ENCODE measurements around the gene EVX1.

EVX1 gene

DNA sequence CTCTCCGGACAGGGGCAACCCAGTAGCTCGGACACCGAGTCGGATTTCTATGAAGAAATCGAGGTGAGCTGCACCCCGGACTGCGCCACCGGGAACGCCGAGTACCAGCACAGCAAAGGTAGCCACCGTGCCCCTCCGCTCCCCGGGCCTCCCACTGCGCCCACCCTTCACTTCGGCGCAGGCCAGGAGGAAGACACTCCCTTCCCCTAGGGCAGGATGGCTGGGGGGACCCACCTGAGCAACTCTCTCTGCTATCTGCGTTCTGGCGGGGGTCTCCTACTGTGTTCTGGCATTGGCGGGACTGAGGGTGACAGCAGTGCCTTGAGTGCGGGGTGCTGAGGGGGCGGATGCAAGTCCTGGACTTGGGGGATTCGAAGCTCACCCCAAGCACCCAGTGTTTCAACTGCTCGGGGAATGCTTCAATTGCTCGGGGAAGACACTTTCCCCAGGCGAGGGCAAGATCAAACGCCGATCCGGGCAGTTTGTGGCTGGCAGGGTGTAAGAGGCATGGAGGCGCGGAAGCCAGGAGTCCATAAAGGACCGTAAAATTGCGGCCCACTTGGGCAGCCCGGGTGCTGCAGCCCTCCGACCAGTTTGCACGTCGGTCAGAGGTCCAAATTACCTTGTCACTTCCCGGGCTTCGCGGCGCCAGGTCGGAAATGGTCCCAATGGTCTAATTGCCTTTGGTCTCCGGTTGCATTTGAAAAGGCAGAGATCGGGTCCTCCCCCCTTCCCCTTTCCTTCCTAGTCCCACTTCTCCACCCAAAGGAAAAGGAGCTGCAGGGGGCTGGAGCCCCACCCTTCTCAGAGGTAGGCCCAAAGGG, 950 bp downstream of the EVX1 start:
- DNase-seq (ENCODE audit: low read depth in 1 of 2, low spot score in 1 of 2): no peak
- no peak for TF ChIP-seq JUND (IDR thresholded peaks at IDR 0.05; ENCODE audit: low read depth)
- in situ Hi-C loops (cut with HindIII; ENCODE audit: low pct_unique_long_range_greater_than_20kb, low sequenced_read_pairs): no loop called here

DNA sequence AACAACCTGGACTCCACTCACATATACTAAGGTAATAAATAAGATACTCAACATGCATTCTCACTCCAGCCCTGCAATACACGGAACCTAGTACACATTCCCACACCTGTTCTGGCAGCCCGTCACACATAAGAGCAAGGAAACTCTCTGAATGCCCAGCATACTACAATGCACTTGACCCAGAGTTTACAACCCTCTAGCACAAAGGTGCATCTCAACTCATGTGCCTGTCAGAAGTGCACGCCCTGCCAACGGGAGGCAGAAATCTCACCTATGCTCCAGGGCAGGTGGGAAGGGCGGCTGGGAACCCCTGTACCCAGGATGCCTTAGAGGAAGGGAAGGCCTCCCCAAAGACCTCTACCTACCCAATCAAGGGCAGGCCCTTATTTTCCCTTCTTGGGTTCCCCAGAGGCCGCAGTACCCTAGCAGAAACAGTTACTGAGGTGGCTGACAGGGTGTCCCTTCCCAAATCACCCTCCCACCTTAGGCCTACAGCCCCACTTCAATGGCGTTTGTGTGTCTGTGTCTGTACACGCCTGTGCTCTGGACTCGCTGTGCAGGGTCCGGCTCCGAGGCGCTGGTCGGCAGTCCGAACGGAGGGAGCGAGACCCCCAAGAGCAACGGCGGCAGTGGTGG, 2.0 kb downstream of the EVX1 start:
- in situ Hi-C loops (cut with HindIII; ENCODE audit: low pct_unique_long_range_greater_than_20kb, low sequenced_read_pairs): no loop called here
- no peak for DNase-seq (ENCODE audit: low read depth in 1 of 2, low spot score in 1 of 2)
- TF ChIP-seq JUND (IDR thresholded peaks at IDR 0.05; ENCODE audit: low read depth): no peak

DNA sequence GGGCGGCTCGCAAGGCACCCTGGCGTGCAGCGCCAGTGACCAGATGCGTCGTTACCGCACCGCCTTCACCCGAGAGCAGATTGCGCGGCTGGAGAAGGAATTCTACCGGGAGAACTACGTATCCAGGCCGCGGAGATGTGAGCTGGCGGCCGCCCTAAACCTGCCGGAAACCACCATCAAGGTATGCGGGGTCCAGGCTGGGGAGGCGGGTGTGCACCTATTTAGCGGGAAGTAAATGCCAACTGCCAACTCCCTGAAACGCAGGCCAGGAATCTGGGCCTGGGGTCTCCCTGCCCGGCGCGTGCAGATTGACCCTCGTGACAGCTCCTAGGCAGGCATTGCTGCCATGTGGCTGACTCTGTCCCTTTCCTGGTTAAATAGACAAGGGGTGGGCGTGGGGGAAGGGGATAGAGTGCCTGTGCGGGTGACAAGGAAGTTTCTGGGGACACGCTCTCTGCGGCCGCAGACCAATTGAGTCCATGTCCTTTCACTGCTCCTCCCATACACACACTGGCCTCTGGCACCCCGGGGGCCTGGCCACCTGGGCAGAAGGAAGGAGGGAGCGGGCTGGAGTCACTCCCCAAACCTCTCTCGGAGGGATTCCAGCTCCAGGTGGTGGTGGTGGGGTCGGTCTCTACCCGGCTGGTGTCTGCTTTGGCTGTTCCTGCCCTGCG, 2.7 kb downstream of the EVX1 start:
- TF ChIP-seq JUND (IDR thresholded peaks at IDR 0.05; ENCODE audit: low read depth): no peak
- in situ Hi-C loops (cut with HindIII; ENCODE audit: low pct_unique_long_range_greater_than_20kb, low sequenced_read_pairs): no loop called here
- no peak for DNase-seq (ENCODE audit: low read depth in 1 of 2, low spot score in 1 of 2)

DNA sequence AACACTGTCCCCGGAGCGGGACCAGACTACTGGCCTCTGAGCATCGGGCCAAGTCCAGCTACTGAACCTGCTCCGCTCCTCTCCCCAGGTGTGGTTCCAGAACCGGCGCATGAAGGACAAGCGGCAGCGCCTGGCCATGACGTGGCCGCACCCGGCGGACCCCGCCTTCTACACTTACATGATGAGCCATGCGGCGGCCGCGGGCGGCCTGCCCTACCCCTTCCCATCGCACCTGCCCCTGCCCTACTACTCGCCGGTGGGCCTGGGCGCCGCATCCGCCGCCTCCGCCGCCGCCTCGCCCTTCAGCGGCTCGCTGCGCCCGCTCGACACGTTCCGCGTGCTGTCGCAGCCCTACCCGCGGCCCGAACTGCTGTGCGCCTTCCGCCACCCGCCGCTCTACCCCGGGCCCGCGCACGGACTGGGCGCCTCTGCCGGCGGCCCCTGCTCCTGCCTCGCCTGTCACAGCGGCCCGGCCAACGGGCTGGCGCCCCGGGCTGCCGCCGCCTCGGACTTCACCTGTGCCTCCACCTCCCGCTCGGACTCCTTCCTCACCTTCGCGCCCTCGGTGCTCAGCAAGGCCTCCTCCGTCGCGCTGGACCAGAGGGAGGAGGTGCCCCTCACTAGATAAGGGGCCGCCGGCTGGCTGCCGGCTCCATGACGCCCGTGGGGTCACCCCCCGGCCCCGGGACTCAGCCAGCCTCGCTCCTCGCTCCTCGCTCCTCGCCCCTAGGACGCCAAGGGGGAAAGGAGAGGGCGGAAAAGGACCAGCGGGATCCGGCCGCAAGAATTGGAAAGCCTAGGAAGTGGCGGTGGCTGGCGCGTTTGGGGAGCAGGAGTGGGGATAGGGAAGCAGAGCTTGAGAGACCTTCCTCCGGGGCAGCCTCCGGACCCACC, 3.4 kb downstream of the EVX1 start:
- TF ChIP-seq JUND (IDR thresholded peaks at IDR 0.05; ENCODE audit: low read depth): no peak
- in situ Hi-C loops (cut with HindIII; ENCODE audit: low pct_unique_long_range_greater_than_20kb, low sequenced_read_pairs): no loop called here
- DNase-seq (ENCODE audit: low read depth in 1 of 2, low spot score in 1 of 2): no peak

DNA sequence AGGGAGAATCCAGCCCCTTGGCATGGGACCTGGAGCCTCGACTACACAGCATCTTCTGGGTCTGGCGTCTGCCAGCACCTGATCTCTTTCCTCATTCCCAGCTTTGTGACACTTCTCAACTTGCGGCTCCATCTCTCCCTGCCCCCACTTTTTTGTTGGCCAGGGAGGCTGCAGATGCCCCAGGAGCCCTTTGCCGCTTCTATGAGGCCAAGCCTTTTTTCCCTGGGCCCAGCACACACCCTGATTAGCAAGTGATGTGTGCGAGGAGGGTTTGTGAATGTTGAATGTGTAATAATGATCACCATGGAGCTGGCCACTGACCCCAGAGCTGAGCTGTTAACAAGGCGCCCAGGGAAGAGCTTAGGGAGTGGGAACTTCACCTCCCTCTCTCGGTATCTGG, 4.4 kb downstream of the EVX1 start:
- in situ Hi-C loops (cut with HindIII; ENCODE audit: low pct_unique_long_range_greater_than_20kb, low sequenced_read_pairs): no loop called here
- no peak for DNase-seq (ENCODE audit: low read depth in 1 of 2, low spot score in 1 of 2)
- no peak for TF ChIP-seq JUND (IDR thresholded peaks at IDR 0.05; ENCODE audit: low read depth)

DNA sequence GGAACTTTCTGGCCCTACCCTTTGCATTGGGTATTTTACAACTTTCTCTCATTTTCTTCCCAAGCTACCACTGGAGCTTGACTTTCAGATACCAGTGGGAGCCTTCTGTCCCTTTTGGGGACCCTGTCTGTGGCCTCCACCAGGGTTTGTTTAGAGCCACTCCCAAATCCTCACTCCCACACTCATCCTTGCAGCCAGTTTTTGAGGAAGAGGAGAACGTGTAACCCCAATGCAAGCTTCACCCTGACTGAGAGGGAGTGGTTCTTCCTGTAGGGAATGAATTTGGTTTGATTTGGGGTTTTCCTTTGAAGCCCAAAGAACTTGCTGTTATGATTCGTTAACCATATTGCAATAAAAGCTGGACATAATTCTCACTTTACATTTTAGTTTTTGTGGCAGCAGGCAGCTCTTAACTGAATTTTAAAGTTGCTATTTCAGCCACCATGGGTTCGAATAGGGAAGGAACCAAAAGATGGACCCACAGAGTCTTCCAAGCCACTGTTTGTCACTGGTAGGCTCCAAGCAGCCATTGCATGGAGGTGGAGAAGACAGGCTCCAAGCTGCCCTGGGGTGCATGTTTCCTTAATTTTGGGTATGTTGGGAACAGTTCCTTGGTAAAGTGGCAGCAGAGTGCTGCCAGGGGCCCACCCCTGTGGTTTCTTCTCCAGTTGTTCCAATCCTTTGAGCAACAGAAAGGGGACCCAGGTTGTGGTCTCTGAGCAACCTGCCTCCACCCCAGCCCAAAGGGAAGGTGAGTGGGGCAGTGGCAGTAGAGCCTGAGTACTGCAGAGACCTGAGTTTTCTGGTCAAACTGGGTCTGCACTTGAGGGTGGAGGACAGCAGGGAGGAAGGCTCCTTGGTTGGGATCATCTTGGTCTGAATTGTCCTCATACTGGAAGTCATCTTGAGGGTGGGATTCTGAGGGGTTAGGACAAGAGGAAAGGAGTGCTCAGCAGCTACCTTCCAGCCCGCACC, 5.1 kb downstream of the EVX1 start:
- in situ Hi-C loops (cut with HindIII; ENCODE audit: low pct_unique_long_range_greater_than_20kb, low sequenced_read_pairs): no loop called here
- no peak for TF ChIP-seq JUND (IDR thresholded peaks at IDR 0.05; ENCODE audit: low read depth)
- DNase-seq (ENCODE audit: low read depth in 1 of 2, low spot score in 1 of 2): no peak

DNA sequence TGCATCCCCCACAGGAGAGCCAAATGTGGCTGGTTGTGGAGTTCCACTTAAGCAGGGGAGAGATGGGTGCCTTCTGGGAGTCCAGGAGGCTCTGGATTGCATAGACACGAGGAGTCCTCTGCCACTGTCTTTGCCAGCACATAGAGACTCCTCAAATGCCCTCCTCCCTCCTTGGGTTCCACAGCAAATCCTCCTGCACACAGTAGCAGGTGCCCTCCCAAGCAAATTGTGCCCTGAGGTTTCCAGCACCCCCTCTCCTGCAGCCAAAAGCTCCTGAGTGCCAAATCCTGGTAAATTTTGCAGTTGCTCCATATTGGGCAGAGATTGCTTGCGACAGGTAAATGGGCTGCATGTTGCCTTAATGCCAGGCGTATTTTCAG, 5.8 kb downstream of the EVX1 start:
- in situ Hi-C loops (cut with HindIII; ENCODE audit: low pct_unique_long_range_greater_than_20kb, low sequenced_read_pairs): no loop called here

DNA sequence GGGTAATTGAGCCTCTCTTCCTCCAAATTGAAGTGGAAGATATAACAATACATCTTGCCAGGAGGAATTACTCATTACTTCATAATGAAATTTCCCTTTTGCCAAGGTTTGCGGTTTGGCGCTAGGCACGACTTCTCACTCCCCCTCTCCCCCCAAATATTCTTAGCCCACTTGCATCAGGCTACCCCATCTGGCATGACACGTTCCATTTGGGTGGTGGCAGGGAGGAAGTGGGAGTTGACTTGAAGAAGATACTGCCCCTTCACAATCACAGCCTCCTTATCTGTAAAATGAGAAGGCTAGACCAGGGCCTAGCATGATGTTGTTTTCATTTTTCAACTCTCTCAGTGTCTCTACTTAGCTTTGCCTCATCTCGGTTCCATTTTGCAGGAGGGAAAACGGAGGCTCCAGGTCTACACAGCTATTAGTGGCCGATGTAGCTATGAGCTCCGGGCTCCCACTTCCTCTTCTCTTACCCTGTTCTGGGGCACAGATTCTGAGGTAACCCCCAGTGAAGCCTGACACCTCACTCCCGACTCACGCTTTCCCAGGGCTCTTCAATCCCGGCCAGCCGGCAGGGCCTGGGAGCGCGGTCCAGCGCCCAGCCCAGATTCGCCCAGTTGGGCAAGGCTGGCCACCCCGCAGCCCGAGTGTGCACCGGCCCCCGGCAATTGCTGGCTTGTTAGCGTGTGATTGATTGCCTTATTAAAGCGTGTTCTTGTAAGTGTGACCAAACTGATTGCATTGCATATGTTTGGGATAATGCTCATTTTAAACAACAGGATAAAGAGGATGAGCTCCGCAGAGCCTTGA, 6.5 kb downstream of the EVX1 start:
- no peak for TF ChIP-seq JUND (IDR thresholded peaks at IDR 0.05; ENCODE audit: low read depth)
- DNase-seq (ENCODE audit: low read depth in 1 of 2, low spot score in 1 of 2): no peak
- in situ Hi-C loops (cut with HindIII; ENCODE audit: low pct_unique_long_range_greater_than_20kb, low sequenced_read_pairs): no loop called here

More for the DNA sequence above, 5.8 kb downstream of the EVX1 start:
- TF ChIP-seq JUND (IDR thresholded peaks at IDR 0.05; ENCODE audit: low read depth): no peak
- no peak for DNase-seq (ENCODE audit: low read depth in 1 of 2, low spot score in 1 of 2)

DNA sequence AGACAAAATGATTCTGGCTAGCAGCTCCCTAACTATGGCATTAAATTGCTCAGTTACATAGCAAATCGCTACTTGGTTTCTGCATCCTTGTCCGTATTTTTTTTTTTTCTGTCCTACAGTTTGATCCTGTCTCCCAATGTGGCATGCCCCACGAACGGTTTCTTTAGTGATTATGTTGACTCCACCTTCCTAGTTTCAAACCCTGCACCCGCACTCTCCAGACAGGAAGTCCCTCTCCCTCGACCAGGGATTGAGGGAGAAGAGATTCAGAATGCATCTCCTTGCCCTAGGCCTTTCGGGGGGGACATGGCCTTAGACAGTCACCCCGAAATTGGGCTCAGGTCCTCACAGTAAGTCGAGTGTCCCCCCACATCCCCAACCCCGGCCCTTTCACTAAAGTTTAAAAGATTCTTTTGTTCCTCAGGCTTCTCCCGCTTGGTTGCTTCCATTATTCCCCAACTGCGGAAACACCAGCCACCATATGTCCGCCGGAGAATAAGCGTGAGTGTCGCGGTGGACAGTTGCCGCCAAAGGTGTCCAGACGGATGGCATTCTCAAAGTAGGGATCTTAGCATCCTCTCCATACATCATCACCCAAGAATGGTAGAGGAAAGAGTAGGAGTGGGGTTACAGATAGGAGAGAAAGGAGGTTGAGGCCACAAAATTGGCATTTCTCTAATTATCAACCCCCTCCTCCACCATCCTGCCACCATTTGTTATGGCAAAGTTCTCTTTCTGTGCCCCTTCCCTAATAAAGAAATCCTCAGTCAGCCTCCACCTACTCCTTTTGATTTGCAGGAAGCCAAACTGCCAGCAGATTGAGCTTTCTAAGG, 7.3 kb downstream of the EVX1 start:
- TF ChIP-seq JUND (IDR thresholded peaks at IDR 0.05; ENCODE audit: low read depth): no peak
- no peak for DNase-seq (ENCODE audit: low read depth in 1 of 2, low spot score in 1 of 2)
- in situ Hi-C loops (cut with HindIII; ENCODE audit: low pct_unique_long_range_greater_than_20kb, low sequenced_read_pairs): no loop called here

DNA sequence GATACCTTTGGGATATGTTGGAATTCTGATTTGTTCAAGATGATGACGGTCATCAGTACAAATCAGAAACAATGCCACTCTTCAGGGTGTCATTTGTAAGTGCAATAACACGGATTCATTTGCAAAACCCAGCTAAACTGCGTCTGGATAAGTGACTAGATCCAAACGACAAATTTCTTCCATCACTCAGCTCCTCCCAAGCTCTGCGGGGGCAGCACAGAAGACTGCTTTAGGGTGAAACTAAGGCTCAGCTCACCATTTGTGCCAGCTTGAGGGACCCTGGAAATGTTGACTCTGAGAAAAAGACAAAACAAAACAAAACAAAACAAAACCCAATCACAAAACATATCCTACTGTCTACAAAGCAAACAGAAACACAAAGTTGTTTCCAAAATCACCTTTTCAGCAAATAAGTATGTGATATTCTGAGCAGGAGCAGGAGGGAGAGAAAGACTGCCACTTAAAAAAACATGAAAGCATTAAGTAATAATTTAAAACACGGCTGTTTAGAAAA, 8.0 kb downstream of the EVX1 start:
- no peak for TF ChIP-seq JUND (IDR thresholded peaks at IDR 0.05; ENCODE audit: low read depth)
- in situ Hi-C loops (cut with HindIII; ENCODE audit: low pct_unique_long_range_greater_than_20kb, low sequenced_read_pairs): no loop called here
- DNase-seq (ENCODE audit: low read depth in 1 of 2, low spot score in 1 of 2): no peak
